AML-193 (cell line): ENCODE results near the gene HM13.
"Not testable (repeated sequence)": the region's sequence is repeated elsewhere in the genome, so short reads cannot be mapped to it uniquely, and the experiment has no call there.

Experiments
- DNase-seq, 2 experiments: peaks; one replicate each; lab custom pipeline; 2025; lab: John Stamatoyannopoulos, UW

Gene HM13

GRCh38 chr20:31514154-31515071 lies at the start of gene HM13:
HM13 (plus strand) TSS chr20:31514442; CDS start chr20:31514552, 110 bp downstream.
- peak; percentile 74 to 76 for DNase-seq

GRCh38 chr20:31470946-31471345 lies 43.3 kb upstream of the HM13 start:
- DNase-seq = not testable (repeated sequence)

GRCh38 chr20:31472395-31473330 lies 41.6 kb upstream of the HM13 start:
- DNase-seq = no peak

- no peak for DNase-seq
Measured at GRCh38 chr20:31473331-31474096, 40.7 kb upstream of the HM13 start.

- DNase-seq = no peak
Measured at GRCh38 chr20:31474097-31474436, 40.2 kb upstream of the HM13 start.

GRCh38 chr20:31474758-31475427 lies 39.3 kb upstream of the HM13 start, which contains the start of the genes DEFB124 and REM1:
DEFB124 (minus strand) TSS chr20:31475127; CDS start chr20:31473013, 2,114 bp downstream.
REM1 (plus strand) TSS chr20:31475288; CDS start chr20:31476446, 1,158 bp downstream.
- DNase-seq = no peak

- no peak for DNase-seq
Measured at GRCh38 chr20:31475472-31476293, 38.6 kb upstream of the HM13 start.

- DNase-seq = no peak
Measured at GRCh38 chr20:31476294-31476585, 38.0 kb upstream of the HM13 start.

- DNase-seq = no peak
Measured at GRCh38 chr20:31476643-31477215, 37.5 kb upstream of the HM13 start.

GRCh38 chr20:31484001-31484400 lies 30.2 kb upstream of the HM13 start:
- no peak for DNase-seq

- no peak for DNase-seq
Measured at GRCh38 chr20:31485450-31486339, 28.5 kb upstream of the HM13 start.

GRCh38 chr20:31488115-31488514 lies 26.1 kb upstream of the HM13 start:
- DNase-seq = no peak

GRCh38 chr20:31489152-31489551 lies 25.1 kb upstream of the HM13 start:
- no peak for DNase-seq

GRCh38 chr20:31490752-31491151 lies 23.5 kb upstream of the HM13 start:
- DNase-seq = no peak

- DNase-seq = no peak
Measured at GRCh38 chr20:31494131-31494530, 20.1 kb upstream of the HM13 start.

- DNase-seq = no peak
Measured at GRCh38 chr20:31496761-31497295, 17.4 kb upstream of the HM13 start.

- no peak for DNase-seq
Measured at GRCh38 chr20:31497838-31498540, 16.3 kb upstream of the HM13 start.

- no peak for DNase-seq
Measured at GRCh38 chr20:31500527-31500926, 13.7 kb upstream of the HM13 start.
